SK-N-SH treated with all-trans-retinoic acid at 6 μM for 48 hours (cell line): ENCODE results near the gene UHRF1.

Experiments used
- ATAC-seq: fragments of 200-7000 bp; cut with Tn5 transposase; 3 replicates; pipeline ENCODE4 v1.9.1; 2020; ENCODE audit warnings: mild to moderate bottlenecking, moderate library complexity
- ARNTL ChIP-seq: fragments of 450-650 bp; formaldehyde crosslinking; IDR thresholded peaks from 2 replicates; pipeline ENCODE4 v1.5.0; 2020; ENCODE audit warnings: low read depth, mild to moderate bottlenecking, moderate library complexity, borderline replicate concordance
- BACH2 ChIP-seq: fragments of 250-450 bp; sonication (Bioruptor Pico); IDR thresholded peaks from 2 replicates; pipeline ENCODE4 v1.9.0; 2021; ENCODE audit warnings: mild to moderate bottlenecking, borderline replicate concordance
- CREB5 ChIP-seq: fragments of 250-450 bp; sonication (Bioruptor Pico); IDR thresholded peaks from 2 replicates; pipeline ENCODE4 v1.5.1; 2020; ENCODE audit warnings: low read depth, mild to moderate bottlenecking, moderate library complexity
- CSDC2 ChIP-seq: fragments of 250-450 bp; sonication (Bioruptor Pico); IDR thresholded peaks from 2 replicates; pipeline ENCODE4 v1.5.0; 2020; ENCODE audit warnings: mild to moderate bottlenecking, moderate library complexity
- CSRNP3 ChIP-seq: fragments of 250-450 bp; sonication (Bioruptor Pico); IDR thresholded peaks from 2 replicates; pipeline ENCODE4 v1.5.1; 2021; ENCODE audit warnings: mild to moderate bottlenecking, moderate library complexity
- ESRRG ChIP-seq: fragments of 250-450 bp; sonication (Bioruptor Pico); IDR thresholded peaks from 2 replicates; pipeline ENCODE4 v1.6.1; 2021; ENCODE audit warnings: mild to moderate bottlenecking
- GLIS3 ChIP-seq: fragments of 250-450 bp; sonication (Bioruptor Pico); IDR thresholded peaks from 2 replicates; pipeline ENCODE4 v1.5.0; 2020; ENCODE audit warnings: mild to moderate bottlenecking, moderate library complexity
- ISL1 ChIP-seq: fragments of 250-450 bp; sonication (Bioruptor Pico); IDR thresholded peaks from 2 replicates; pipeline ENCODE4 v2.1.2; 2022; ENCODE audit warnings: mild to moderate bottlenecking, moderate library complexity
- OSR1 ChIP-seq: fragments of 250-450 bp; sonication (Bioruptor Pico); IDR thresholded peaks from 2 replicates; pipeline ENCODE4 v1.8.0; 2022; ENCODE audit warnings: moderate library complexity, mild to moderate bottlenecking, inconsistent platforms
- PATZ1 ChIP-seq: fragments of 250-450 bp; sonication (Bioruptor Pico); IDR thresholded peaks from 2 replicates; pipeline ENCODE4 v1.8.0; 2020; ENCODE audit warnings: mild to moderate bottlenecking, moderate library complexity, borderline replicate concordance
- POU6F1 ChIP-seq: fragments of 250-450 bp; sonication (Bioruptor Pico); IDR thresholded peaks from 2 replicates; pipeline ENCODE4 v1.8.0; 2021; ENCODE audit warnings: low read depth, mild to moderate bottlenecking, moderate library complexity, borderline replicate concordance
- PPARA ChIP-seq: fragments of 250-450 bp; sonication (Bioruptor Pico); IDR thresholded peaks from 2 replicates; pipeline ENCODE4 v1.5.0; 2020; ENCODE audit warnings: mild to moderate bottlenecking, borderline replicate concordance
- SNAI2 ChIP-seq: fragments of 250-450 bp; sonication (Bioruptor Pico); IDR thresholded peaks from 2 replicates; pipeline ENCODE4 v1.5.0; 2020; ENCODE audit warnings: mild to moderate bottlenecking, moderate library complexity
- TOX ChIP-seq: fragments of 250-450 bp; sonication (Bioruptor Pico); IDR thresholded peaks from 2 replicates; pipeline ENCODE4 v1.8.0; 2021; ENCODE audit warnings: mild to moderate bottlenecking, moderate library complexity, borderline replicate concordance
- TSHZ2 ChIP-seq: fragments of 250-450 bp; sonication (Bioruptor Pico); IDR thresholded peaks from 2 replicates; pipeline ENCODE4 v1.5.0; 2020; ENCODE audit warnings: mild to moderate bottlenecking, moderate library complexity
- ZFP30 ChIP-seq: fragments of 450-650 bp; formaldehyde crosslinking; IDR thresholded peaks from 2 replicates; pipeline ENCODE4 v1.5.0; 2022; ENCODE audit warnings: mild to moderate bottlenecking, moderate library complexity
- ZNF565 ChIP-seq: fragments of 450-650 bp; formaldehyde crosslinking; conservative IDR thresholded peaks from 2 replicates; pipeline ENCODE4 v1.5.0; 2020; ENCODE audit warnings: low read depth, mild to moderate bottlenecking, moderate library complexity
- ZNF70 ChIP-seq: fragments of 450-650 bp; formaldehyde crosslinking; IDR thresholded peaks from 2 replicates; pipeline ENCODE4 v1.5.0; 2020; ENCODE audit warnings: mild to moderate bottlenecking, moderate library complexity
- ZNF8 ChIP-seq: fragments of 450-650 bp; formaldehyde crosslinking; IDR thresholded peaks from 2 replicates; pipeline ENCODE4 v1.5.0; 2020; ENCODE audit warnings: mild to moderate bottlenecking, moderate library complexity

The UHRF1 gene

GRCh38 chr19:4969292-4969771 lies 60.0 kb downstream of the UHRF1 start:
- TF ChIP-seq ESRRG (CRISPR knock-in tag) (no peak), CSRNP3 (CRISPR knock-in tag) (no peak), BACH2 (no peak), TSHZ2 (CRISPR knock-in tag) (no peak), ZFP30 (no peak), ZNF8 (no peak), ARNTL (no peak), TOX (CRISPR knock-in tag) (no peak), POU6F1 (CRISPR knock-in tag) (no peak), PPARA (CRISPR knock-in tag) (no peak), CREB5 (no peak), SNAI2 (CRISPR knock-in tag) (no peak), CSDC2 (CRISPR knock-in tag) (no peak), OSR1 (no peak)
- ATAC-seq: no peak

- TF ChIP-seq ZNF565 (CRISPR knock-in tag) (no peak), ZNF70 (no peak), SNAI2 (CRISPR knock-in tag) (no peak), BACH2 (no peak), PATZ1 (CRISPR knock-in tag) (no peak), ARNTL (no peak), PPARA (CRISPR knock-in tag) (no peak), ZNF8 (no peak), ISL1 (CRISPR knock-in tag) (no peak), GLIS3 (CRISPR knock-in tag) (no peak), POU6F1 (CRISPR knock-in tag) (no peak), ESRRG (CRISPR knock-in tag) (no peak)
- ATAC-seq: 0 out of 3 replicates have a peak, but pooled peaks have one; percentile 0
Measured at GRCh38 chr19:4969772-4970531, 60.7 kb downstream of the UHRF1 start.
